Activated CD4-positive, CD25-positive, alpha-beta regulatory T cell treated with anti-CD3 and anti-CD28 coated beads, Interleukin-2, amount 50 U/mL, for 16 hours (primary cell): ENCODE measurements around the gene SENP1.

ENCODE experiments used
- DNase-seq: peaks from one replicate; pipeline ENCODE4 v3.0.0-alpha.2; 2020; ENCODE audit warnings: low read depth, low spot score

SENP1 gene

DNA sequence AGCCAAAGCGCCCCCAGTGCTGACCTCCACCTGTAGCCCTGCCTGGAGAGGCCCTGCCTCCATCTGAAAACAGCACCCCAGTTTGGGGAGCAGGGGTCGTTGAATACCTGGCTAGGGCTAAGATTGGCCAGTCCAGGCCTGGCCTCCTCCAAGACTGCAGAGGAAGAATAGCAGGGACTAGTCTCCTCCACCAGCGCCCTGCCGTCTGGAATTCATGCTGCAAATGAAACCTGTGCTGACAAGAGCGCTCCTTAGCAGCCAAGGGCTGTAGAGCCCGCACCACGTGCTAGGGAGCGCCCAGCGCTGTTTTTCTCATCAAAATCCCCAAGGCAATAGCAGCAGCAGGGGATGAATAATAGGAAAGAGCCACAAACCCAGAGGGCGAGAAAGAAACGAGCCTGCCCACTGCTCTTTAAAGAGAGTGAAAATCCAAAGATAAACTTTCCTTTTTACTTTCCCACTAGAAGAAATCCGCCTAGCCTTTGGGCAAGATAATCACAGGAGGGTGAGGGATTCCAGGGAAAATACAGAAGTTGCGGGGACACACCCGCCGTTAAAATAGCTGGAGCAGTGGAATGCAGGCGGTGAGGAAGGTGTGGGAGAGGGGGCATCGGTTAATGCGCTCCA, 104.9 kb downstream of the SENP1 start:
- no peak for DNase-seq

DNA sequence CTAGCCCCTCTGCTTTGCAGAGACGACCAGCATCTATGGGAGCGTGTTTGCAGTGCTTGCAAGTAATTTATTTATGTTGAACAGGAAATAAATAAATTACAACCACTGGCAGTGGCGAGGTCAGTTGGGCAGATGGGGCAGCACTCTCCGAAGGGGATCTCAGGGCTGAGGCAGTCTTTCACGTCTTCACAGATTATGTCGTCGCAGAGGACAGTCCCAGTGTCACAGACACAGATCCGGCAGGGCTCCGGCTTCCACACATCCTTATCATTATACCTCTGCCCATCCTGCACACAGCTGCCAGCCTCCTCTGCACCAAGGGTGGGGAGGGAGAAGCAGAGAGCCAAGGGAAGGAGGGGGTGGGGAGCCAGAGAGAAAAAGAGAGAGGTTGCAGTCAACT, 106.1 kb downstream of the SENP1 start:
- no peak for DNase-seq

DNA sequence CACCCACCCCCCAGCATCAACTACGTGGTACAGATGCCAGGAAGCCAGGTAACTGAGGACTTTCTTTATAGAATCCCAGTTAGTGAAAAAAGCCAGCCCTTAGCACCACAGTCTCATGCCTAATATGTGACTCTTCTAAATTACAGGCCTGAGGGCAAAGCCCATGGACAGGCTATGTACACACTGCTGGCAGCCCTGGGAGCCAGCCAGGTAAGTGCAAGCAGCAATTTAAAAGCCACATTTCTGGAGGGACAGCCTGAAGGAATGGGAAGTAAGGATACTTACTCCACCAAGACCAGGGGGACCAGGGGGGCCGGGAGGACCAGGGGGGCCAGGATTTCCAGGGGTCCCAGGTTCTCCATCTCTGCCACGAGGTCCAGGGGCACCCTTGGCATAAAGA, 108.6 kb downstream of the SENP1 start:
- no peak for DNase-seq

DNA sequence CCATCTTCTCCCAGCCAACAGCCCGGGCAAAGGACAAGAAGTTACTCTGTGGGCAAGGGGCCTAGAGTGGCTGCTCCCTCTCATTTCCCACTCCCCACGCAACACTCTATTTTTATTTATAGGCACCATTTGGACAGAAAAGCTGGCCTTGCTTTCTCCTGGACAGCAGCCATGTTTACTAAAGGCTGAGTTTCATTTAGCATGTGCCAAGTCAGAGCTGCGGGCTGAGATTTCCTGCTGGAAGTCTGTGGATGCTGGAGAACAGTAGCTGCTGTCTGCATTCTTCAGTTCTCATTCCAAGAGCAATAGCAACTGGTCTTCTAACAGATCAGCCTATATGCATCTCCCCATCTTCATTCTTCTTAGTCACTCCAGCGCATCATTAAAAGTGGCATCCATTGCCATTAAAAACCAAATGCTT, 109.9 kb downstream of the SENP1 start:
- no peak for DNase-seq

DNA sequence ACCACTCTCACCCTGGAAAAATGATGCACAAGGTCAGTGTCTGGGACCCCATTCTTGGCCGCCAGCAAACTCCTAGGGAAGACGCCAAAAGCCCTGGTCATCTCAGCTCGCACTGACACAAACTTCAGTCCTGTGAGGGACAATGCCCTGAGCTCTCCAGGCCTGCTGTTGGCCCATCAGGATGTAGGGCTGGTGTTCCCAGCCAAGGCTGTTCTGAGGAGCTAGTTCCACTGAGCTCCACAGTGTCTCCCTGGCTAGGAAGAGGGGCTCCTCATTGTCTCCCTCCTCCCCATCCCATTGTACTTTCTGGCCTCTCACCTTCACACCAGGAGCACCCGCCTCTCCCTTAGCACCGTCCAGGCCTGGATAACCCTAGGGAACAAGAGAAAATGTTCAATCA, 112.4 kb downstream of the SENP1 start:
- no peak for DNase-seq
